MM.1S (cell line): ENCODE results near the gene NFATC2.
"Not testable (repeated sequence)": the region's sequence is repeated elsewhere in the genome, so short reads cannot be mapped to it uniquely, and the experiment has no call there.

Experiments used
- EZH2 ChIP-seq: fragments of 300-600 bp; sonication (generic); optimal IDR thresholded peaks from 2 replicates; pipeline ENCODE3; 2017; ENCODE audit warnings: low read depth, mild to moderate bottlenecking, antibody characterized with exemption, low read length, mixed read lengths
- EZH2phosphoT487 ChIP-seq: fragments of 300-600 bp; sonication (generic); IDR thresholded peaks from 2 replicates; pipeline ENCODE4 v1.6.1; 2018; ENCODE audit warnings: antibody characterized with exemption, low read length
- TF ChIP-seq, protein P1 (sequence below): fragments of 300-600 bp; sonication (generic); IDR thresholded peaks from 2 replicates; pipeline ENCODE4 v1.5.1; 2016; ENCODE audit warnings: antibody characterized with exemption, low read length, mixed read lengths

DNA sequence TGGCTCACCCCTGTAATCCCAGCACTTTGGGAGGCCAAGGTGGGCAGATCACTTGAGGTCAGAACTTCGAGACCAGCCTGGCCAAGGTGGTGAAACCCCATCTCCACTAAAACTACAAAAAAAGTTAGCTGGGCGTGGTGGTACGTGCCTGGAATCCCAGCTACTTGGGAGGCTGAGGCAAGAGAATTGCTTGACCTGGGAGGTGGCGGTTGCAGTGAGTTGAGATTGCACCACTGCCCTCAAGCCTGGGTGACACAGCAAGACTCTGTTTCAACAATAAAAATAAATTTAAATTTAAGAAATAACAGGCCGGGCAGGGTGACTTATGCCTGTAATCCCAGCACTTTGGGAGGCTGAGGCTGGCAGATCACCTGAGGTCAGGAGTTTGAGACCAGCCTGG, 80.7 kb downstream of the NFATC2 start:
- TF ChIP-seq, protein P1, sequence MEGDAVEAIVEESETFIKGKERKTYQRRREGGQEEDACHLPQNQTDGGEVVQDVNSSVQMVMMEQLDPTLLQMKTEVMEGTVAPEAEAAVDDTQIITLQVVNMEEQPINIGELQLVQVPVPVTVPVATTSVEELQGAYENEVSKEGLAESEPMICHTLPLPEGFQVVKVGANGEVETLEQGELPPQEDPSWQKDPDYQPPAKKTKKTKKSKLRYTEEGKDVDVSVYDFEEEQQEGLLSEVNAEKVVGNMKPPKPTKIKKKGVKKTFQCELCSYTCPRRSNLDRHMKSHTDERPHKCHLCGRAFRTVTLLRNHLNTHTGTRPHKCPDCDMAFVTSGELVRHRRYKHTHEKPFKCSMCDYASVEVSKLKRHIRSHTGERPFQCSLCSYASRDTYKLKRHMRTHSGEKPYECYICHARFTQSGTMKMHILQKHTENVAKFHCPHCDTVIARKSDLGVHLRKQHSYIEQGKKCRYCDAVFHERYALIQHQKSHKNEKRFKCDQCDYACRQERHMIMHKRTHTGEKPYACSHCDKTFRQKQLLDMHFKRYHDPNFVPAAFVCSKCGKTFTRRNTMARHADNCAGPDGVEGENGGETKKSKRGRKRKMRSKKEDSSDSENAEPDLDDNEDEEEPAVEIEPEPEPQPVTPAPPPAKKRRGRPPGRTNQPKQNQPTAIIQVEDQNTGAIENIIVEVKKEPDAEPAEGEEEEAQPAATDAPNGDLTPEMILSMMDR, result not testable (repeated sequence)
- TF ChIP-seq EZH2, EZH2phosphoT487: not testable (repeated sequence)
